CD14-positive monocyte (primary cell): ENCODE results near the gene RAI14. TPM values are rescaled to one million over a fixed set of nuclear protein-coding genes. Genes with fewer than 3 reads are reported as not detected.

ENCODE experiments used
- DNase-seq, 3 donors: peaks; one replicate each; pipeline ENCODE4 v3.0.0-alpha.2; 2011 to 2022
- H2AFZ ChIP-seq: 2 replicates; pipeline ENCODE4 v1.6.0; 2012; ENCODE audit warnings: mild to moderate bottlenecking, low read depth, low read length, inconsistent platforms; ENCODE audit not compliant: insufficient read depth, poor library complexity, severe bottlenecking
- H3K27ac ChIP-seq, 2 donors: 1 replicate in 1 of 2; 2 replicates in 1 of 2; pipeline ENCODE4 v1.5.1; 2012 to 2013; ENCODE audit warnings: low read length in 2 of 2, control low read depth in 1 of 2, inconsistent platforms in 1 of 2, low read depth in 1 of 2, mild to moderate bottlenecking in 1 of 2
- H3K27me3 ChIP-seq, 2 donors: one replicate each; pipeline versions ENCODE4 v1.6.0 to v1.6.1; 2011 to 2013; ENCODE audit warnings: low read length in 2 of 2; ENCODE audit not compliant: control insufficient read depth in 2 of 2, insufficient read depth in 2 of 2
- H3K36me3 ChIP-seq, 2 donors: replicated peaks in 1 of 2; 1 replicate in 1 of 2; 2 replicates in 1 of 2; pipeline versions ENCODE4 v1.5.1 to v1.6.1; 2012 to 2013; ENCODE audit warnings: low read length in 2 of 2, control low read depth in 1 of 2, inconsistent platforms in 1 of 2, mild to moderate bottlenecking in 1 of 2; ENCODE audit not compliant: insufficient read depth in 2 of 2, control insufficient read depth in 1 of 2
- H3K4me1 ChIP-seq, 2 donors: 1 replicate in 1 of 2; 2 replicates in 1 of 2; pipeline versions ENCODE4 v1.5.1 to v1.6.1; 2012 to 2013; ENCODE audit warnings: low read length in 2 of 2, control low read depth in 1 of 2, inconsistent platforms in 1 of 2, mild to moderate bottlenecking in 1 of 2, moderate library complexity in 1 of 2; ENCODE audit not compliant: insufficient read depth in 2 of 2, control insufficient read depth in 1 of 2
- H3K4me2 ChIP-seq: replicated peaks from 2 replicates; pipeline ENCODE3; 2012; ENCODE audit warnings: low read length, moderate library complexity, mild to moderate bottlenecking; ENCODE audit not compliant: poor library complexity, severe bottlenecking; ENCODE audit errors: extremely low read depth
- H3K4me3 ChIP-seq, 3 experiments: fragments of 200-600 bp in 1 of 3; sonication (generic) in 1 of 3; replicated peaks in 1 of 3; 1 replicate in 2 of 3; 2 replicates in 1 of 3; pipeline ENCODE4 v1.5.1; 2011 to 2013; ENCODE audit warnings: low read length in 3 of 3, mild to moderate bottlenecking in 3 of 3, control low read depth in 2 of 3, low read depth in 2 of 3, inconsistent platforms in 1 of 3, moderate library complexity in 1 of 3
- H3K79me2 ChIP-seq: 2 replicates; pipeline ENCODE4 v1.6.0; 2012; ENCODE audit warnings: mild to moderate bottlenecking, control low read depth, inconsistent platforms, low read length, moderate library complexity; ENCODE audit not compliant: insufficient read depth
- H3K9ac ChIP-seq: 2 replicates; pipeline ENCODE4 v1.6.0; 2017; ENCODE audit warnings: low read length, mild to moderate bottlenecking; ENCODE audit not compliant: insufficient read depth, poor library complexity, severe bottlenecking
- H3K9me3 ChIP-seq, 2 donors: replicated peaks in 1 of 2; 1 replicate in 1 of 2; 2 replicates in 1 of 2; pipeline versions ENCODE4 v1.5.1 to v1.6.1; 2012 to 2013; ENCODE audit warnings: low read length in 2 of 2, control low read depth in 1 of 2; ENCODE audit not compliant: control insufficient read depth in 1 of 2, insufficient read depth in 1 of 2
- H4K20me1 ChIP-seq: 2 replicates; pipeline ENCODE4 v1.6.0; 2012; ENCODE audit warnings: mild to moderate bottlenecking, low read length, control low read depth, moderate library complexity; ENCODE audit not compliant: insufficient read depth
- H3K27ac Mint-ChIP-seq, 7 donors: one replicate each; pipeline ENCODE4 v1.8.0; 2020; ENCODE audit warnings: mild to moderate bottlenecking in 7 of 7, mixed read lengths in 7 of 7, moderate library complexity in 6 of 7, inconsistent platforms in 2 of 7
- H3K27me3 Mint-ChIP-seq, 3 donors: one replicate each; pipeline ENCODE4 v1.8.0; 2021 to 2022; ENCODE audit warnings: low read depth in 3 of 3, mild to moderate bottlenecking in 3 of 3, mixed read lengths in 3 of 3, moderate library complexity in 3 of 3, inconsistent platforms in 1 of 3
- H3K36me3 Mint-ChIP-seq, 2 donors: one replicate each; pipeline ENCODE4 v1.8.0; 2020; ENCODE audit warnings: mixed read lengths in 2 of 2, inconsistent platforms in 1 of 2, mild to moderate bottlenecking in 1 of 2
- H3K4me1 Mint-ChIP-seq: one replicate; pipeline ENCODE4 v1.8.0; 2020; ENCODE audit warnings: mild to moderate bottlenecking, mixed read lengths
- H3K4me3 Mint-ChIP-seq, 2 donors: one replicate each; pipeline ENCODE4 v1.8.0; 2020; ENCODE audit warnings: mild to moderate bottlenecking in 2 of 2, mixed read lengths in 2 of 2, moderate library complexity in 1 of 2
- H3K9me3 Mint-ChIP-seq, 7 donors: one replicate each; pipeline ENCODE4 v1.8.0; 2020 to 2022; ENCODE audit warnings: mixed read lengths in 7 of 7, mild to moderate bottlenecking in 6 of 7, moderate library complexity in 6 of 7, inconsistent platforms in 2 of 7
- whole genome bisulfite sequencing: methylation state at CpG from one replicate; pipeline ENCODE4 v1.1.5; 2013; ENCODE audit warnings: missing lambda C conversion rate; ENCODE audit not compliant: insufficient coverage; 5-methylcytosine and 5-hydroxymethylcytosine counted together
- intact Hi-C, 2 donors: fragments of 100-400 bp; cut with micrococcal nuclease; formaldehyde crosslinking; loops; one replicate each; pipeline versions ENCODE4 v1.15.0 to v1.15.1; 2023
- polyA plus RNA-seq, 3 donors: library from polyadenylated mRNA; depleted of rRNA in 1 of 3; unstranded in 2 of 3; stranded (reverse) in 1 of 3; fragments of 300-500 nt in 2 of 3; fragments of >200 nt in 1 of 3; fragmentation: Illumina TruSeq in 2 of 3; gene quantifications; 1 replicate in 2 of 3; 2 replicates in 1 of 3; pipeline ENCODE4 v1.2.3, GENCODE V29; 2012 to 2021
- TF ChIP-seq, protein P1 (sequence below): fragments of 200-600 bp; IDR thresholded peaks from one replicate; pipeline ENCODE4 v1.8.0; 2022; ENCODE audit warnings: antibody characterized with exemption, mild to moderate bottlenecking

Gene RAI14
- polyA plus RNA-seq, 3 donors, result 0.08 TPM; not detected in 2

DNA sequence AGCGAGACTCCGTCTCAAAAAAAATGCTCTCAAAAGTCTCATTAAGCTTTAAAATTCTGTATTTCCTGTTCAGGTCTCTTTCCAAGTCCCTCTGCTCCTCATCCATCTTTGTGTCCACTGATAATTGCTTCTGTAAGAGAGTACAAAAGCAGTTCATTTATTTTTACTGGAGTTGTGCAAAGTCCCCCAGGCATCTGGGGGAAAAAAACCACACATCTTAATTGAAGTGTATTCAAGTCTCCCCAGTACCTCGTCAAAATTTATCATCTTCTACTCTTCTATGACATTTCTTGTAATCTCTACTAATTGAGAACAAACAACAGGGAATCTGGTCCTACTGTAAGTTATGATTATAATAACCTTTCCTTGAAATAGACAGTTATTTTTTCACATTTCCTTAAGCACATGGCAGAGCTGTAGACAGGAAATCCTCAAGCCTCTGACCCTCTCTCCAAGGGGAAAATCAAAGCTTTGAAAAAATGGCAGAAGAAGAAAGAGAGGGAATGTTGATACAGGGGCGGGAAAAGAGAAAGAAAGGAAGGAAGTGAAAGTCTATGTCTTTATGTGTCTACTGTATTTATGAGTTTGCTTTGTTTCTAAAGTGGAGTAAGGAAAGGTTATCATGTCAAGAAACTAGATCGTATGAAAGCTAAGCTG is 51.5 kb downstream of the RAI14 start:
- Histone ChIP-seq H3K27me3 (no peaks in the 10 kb centered on the region), H2AFZ (no peak overlapping the region), H3K79me2 (no peaks in the 10 kb centered on the region), H3K36me3 (no peaks in the 10 kb centered on the region), H3K27ac (no peak overlapping the region), H3K4me3 (no peak overlapping the region), H3K9me3 (no peaks in the 10 kb centered on the region), H3K4me1 (no peaks in the 10 kb centered on the region), H4K20me1 (no peaks in the 10 kb centered on the region), H3K4me2 (no peak overlapping the region), H3K9ac (no peak overlapping the region)
- TF ChIP-seq, protein P1, sequence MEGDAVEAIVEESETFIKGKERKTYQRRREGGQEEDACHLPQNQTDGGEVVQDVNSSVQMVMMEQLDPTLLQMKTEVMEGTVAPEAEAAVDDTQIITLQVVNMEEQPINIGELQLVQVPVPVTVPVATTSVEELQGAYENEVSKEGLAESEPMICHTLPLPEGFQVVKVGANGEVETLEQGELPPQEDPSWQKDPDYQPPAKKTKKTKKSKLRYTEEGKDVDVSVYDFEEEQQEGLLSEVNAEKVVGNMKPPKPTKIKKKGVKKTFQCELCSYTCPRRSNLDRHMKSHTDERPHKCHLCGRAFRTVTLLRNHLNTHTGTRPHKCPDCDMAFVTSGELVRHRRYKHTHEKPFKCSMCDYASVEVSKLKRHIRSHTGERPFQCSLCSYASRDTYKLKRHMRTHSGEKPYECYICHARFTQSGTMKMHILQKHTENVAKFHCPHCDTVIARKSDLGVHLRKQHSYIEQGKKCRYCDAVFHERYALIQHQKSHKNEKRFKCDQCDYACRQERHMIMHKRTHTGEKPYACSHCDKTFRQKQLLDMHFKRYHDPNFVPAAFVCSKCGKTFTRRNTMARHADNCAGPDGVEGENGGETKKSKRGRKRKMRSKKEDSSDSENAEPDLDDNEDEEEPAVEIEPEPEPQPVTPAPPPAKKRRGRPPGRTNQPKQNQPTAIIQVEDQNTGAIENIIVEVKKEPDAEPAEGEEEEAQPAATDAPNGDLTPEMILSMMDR, result no peak
- no peak overlapping the region for H3K27ac Mint-ChIP-seq
- no peak for DNase-seq
- no CpG with 5 or more reads among the region's 5 CpGs for WGBS
- H3K9me3 Mint-ChIP-seq, result peaks cover 0 to 2% (median 0%) of the 10 kb centered on the region in 7 donors
- H3K27me3 Mint-ChIP-seq, result peaks cover 0 to 3% (median 0%) of the 10 kb centered on the region in 3 donors
- H3K36me3 Mint-ChIP-seq, result no peaks in the 10 kb centered on the region
- intact Hi-C loops, result no loop called here
- no peaks in the 10 kb centered on the region for H3K4me1 Mint-ChIP-seq
- no peak overlapping the region for H3K4me3 Mint-ChIP-seq

DNA sequence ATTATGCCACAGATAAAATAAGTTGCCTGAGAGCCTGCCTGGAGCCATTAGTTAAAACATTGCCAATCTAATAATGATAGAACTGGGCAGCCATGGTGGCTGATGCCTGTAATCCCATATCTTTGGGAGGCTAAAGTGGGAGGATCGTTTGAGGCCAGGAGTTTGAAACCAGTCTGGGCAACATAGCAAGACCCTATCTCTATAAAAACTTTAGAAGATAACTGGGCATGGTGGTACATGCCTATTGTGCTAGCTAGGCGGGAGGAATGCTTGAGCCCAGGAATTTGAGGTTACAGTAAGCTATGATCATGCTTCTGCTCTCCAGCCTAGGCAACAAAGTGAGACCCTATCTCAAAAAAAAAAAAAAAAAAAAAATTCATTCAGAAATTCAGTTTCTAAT is 52.6 kb downstream of the RAI14 start:
- no peaks in the 10 kb centered on the region for H3K36me3 Mint-ChIP-seq
- TF ChIP-seq, protein P1, result no peak
- Histone ChIP-seq H3K9ac (no peak overlapping the region), H4K20me1 (no peaks in the 10 kb centered on the region), H3K36me3 (no peaks in the 10 kb centered on the region), H3K4me2 (no peak overlapping the region), H2AFZ (no peak overlapping the region), H3K9me3 (no peaks in the 10 kb centered on the region), H3K4me3 (no peak overlapping the region), H3K27ac (no peak overlapping the region), H3K79me2 (no peaks in the 10 kb centered on the region), H3K4me1 (no peaks in the 10 kb centered on the region), H3K27me3 (no peaks in the 10 kb centered on the region)
- H3K9me3 Mint-ChIP-seq, result peaks cover 0 to 3% (median 0%) of the 10 kb centered on the region in 7 donors
- intact Hi-C loops, result no loop called here
- H3K27me3 Mint-ChIP-seq, result peaks cover 0 to 3% (median 0%) of the 10 kb centered on the region in 3 donors
- H3K4me1 Mint-ChIP-seq, result no peaks in the 10 kb centered on the region
- H3K4me3 Mint-ChIP-seq, result no peak overlapping the region
- no peak overlapping the region for H3K27ac Mint-ChIP-seq
- WGBS, result no CpG with 5 or more reads among the region's 2 CpGs
- no peak for DNase-seq
